ENCODE measurements around the gene EFR3B.

Gene EFR3B

DNA sequence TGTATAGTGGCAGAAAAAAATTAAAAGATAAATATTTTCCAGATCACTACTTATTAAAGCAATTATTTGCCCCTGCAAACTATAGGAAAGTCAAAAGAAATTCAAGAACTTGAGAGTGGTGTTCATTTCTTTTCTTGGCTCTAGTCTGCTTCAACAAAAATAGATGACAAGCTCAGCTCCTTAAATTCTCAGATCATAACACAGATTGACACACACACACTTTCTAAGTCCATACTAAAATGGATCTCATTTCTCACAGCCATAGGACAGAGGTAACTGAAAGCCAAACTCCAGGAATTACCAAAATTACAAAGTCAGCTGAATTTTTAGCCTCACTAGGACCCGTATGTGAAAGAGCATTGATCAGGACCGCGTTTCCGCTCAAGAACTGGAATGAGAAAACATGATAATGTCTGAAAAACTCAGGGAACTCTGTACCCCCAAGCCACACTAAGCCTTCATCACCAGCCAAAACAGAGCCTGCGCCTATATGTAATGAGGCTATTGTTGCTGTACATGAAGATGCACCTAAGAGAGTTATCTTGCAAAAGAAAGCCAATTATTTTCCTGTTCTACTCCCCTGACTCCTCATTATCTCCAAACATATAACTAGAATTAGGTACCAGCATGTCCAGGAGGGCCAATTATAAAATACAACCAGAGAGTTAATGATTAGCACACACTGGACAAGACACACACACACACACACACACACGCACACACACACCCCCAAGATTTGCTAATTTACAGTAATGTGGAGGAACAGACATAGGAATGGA is 16.5 kb upstream of the EFR3B start:
- Histone ChIP-seq H3K9me3 (ENCODE audit: control insufficient read depth, low read length) (no peaks in the 10 kb centered on the region), H3K36me3 (ENCODE audit: control insufficient read depth, insufficient read depth, low read length) (no peaks in the 10 kb centered on the region), H3K27ac (no peak overlapping the region), H2AFZ (no peak overlapping the region), H3K79me2 (no peaks in the 10 kb centered on the region), H3K4me1 (no peaks in the 10 kb centered on the region), H3K4me2 (ENCODE audit: low read length) (no peak overlapping the region), H3K27me3 (ENCODE audit: control insufficient read depth, insufficient read depth, low read length) (no peaks in the 10 kb centered on the region), H3K9ac (no peak overlapping the region), H3K4me3 (ENCODE audit: low read depth, low read length) (no peak overlapping the region)
- TF ChIP-seq, protein P1, sequence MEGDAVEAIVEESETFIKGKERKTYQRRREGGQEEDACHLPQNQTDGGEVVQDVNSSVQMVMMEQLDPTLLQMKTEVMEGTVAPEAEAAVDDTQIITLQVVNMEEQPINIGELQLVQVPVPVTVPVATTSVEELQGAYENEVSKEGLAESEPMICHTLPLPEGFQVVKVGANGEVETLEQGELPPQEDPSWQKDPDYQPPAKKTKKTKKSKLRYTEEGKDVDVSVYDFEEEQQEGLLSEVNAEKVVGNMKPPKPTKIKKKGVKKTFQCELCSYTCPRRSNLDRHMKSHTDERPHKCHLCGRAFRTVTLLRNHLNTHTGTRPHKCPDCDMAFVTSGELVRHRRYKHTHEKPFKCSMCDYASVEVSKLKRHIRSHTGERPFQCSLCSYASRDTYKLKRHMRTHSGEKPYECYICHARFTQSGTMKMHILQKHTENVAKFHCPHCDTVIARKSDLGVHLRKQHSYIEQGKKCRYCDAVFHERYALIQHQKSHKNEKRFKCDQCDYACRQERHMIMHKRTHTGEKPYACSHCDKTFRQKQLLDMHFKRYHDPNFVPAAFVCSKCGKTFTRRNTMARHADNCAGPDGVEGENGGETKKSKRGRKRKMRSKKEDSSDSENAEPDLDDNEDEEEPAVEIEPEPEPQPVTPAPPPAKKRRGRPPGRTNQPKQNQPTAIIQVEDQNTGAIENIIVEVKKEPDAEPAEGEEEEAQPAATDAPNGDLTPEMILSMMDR (IDR thresholded peaks at IDR 0.05) = no peak

DNA sequence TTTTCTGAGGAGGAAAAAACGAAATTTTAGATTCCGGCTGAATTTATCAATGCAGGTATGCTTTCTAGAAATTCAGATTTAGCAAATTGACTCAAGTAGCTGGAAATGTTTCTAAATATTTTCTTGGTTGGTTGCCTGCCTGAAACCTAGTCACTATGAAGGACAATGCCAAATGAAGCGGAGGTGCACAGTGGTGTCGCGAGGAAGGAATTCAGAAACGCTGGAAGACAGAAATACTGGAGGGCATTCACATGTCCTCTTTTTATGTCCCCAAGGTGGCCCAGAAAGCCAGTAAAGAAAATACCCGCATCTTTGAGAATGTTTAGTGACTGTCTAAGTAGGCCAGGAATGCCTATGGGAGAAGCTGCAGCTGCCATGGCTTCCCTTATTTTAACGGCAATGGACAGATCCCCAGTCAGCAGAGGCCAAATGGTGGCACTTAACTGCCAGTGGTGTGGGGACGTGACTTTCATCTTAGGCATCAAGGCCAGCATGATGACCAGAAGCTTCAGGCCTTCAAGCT is 15.8 kb upstream of the EFR3B start:
- Histone ChIP-seq H3K9me3 (ENCODE audit: control insufficient read depth, low read length) (no peaks in the 10 kb centered on the region), H3K27ac (no peak overlapping the region), H3K4me3 (ENCODE audit: low read depth, low read length) (no peak overlapping the region), H2AFZ (no peak overlapping the region), H3K4me2 (ENCODE audit: low read length) (no peak overlapping the region), H3K79me2 (no peaks in the 10 kb centered on the region), H3K36me3 (ENCODE audit: control insufficient read depth, insufficient read depth, low read length) (no peaks in the 10 kb centered on the region), H3K4me1 (no peaks in the 10 kb centered on the region), H3K27me3 (ENCODE audit: control insufficient read depth, insufficient read depth, low read length) (no peaks in the 10 kb centered on the region), H3K9ac (no peak overlapping the region)
- TF ChIP-seq, protein P1 (IDR thresholded peaks at IDR 0.05) = no peak

DNA sequence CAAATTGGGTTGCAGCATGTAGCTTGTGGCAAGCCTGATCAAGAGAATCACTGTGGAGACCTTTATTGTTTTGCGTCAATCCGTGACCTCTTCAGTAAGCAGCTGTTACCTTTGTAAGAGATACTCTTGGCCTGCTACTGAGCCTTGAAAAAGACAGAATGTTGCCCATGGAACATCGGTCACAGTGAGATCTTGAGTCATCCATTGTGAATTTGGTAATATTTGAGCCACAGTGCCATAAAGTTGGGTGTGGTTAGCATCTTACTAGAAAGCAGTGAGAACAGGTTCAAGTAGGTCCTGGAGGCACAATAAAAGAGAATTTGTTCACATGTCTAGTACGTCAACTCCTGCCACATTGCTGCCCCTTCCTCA is 12.7 kb upstream of the EFR3B start:
- Histone ChIP-seq H3K27me3 (ENCODE audit: control insufficient read depth, insufficient read depth, low read length) (no peaks in the 10 kb centered on the region), H3K36me3 (ENCODE audit: control insufficient read depth, insufficient read depth, low read length) (no peaks in the 10 kb centered on the region), H3K27ac (no peak overlapping the region), H3K9me3 (ENCODE audit: control insufficient read depth, low read length) (no peaks in the 10 kb centered on the region), H3K9ac (no peak overlapping the region), H3K79me2 (no peaks in the 10 kb centered on the region), H2AFZ (no peak overlapping the region), H3K4me2 (ENCODE audit: low read length) (no peak overlapping the region), H3K4me1 (no peaks in the 10 kb centered on the region), H3K4me3 (ENCODE audit: low read depth, low read length) (no peak overlapping the region)
- TF ChIP-seq, protein P1 (IDR thresholded peaks at IDR 0.05) = no peak

DNA sequence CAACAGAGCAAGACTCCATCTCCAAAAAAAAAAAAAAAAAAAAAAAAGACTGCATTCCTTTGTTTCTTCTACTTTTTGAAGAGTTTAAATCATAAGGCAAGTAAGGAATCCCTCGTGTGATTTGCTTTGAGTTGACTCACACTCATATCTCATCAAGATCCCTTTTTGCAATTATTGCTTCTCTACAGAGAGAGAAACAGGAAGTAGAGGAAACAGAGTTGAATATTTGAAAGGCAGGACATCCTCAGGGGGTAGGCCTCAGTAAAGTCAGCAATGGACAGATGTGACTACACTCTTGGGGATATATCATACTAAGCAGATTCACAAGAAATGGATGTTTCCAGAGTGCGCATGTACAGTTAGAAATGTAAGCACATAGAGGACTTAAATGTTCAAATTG is 11.2 kb upstream of the EFR3B start:
- TF ChIP-seq, protein P1 (IDR thresholded peaks at IDR 0.05) = no peak
- Histone ChIP-seq H3K36me3 (ENCODE audit: control insufficient read depth, insufficient read depth, low read length) (no peaks in the 10 kb centered on the region), H3K27ac (no peak overlapping the region)

DNA sequence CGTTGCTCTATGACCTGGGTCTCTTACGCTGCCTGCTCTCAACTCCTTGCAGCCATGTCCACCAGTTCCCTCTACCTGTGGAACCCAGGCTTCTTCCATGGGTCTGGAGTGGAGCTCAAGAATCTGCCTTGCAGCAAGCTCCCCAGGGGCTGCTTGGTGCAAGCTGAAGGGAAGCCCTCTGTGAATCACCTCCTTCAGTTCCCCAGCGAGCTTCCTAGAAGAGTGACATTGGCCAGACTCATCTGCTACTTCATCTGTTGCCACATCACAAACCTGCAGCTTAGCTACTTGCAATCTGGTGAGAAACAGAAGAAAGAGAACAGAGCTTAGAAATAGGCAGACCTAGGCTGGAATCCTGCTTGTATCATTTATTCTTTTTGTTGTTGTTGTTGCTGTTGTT is 9.8 kb upstream of the EFR3B start:
- Histone ChIP-seq H2AFZ (no peak overlapping the region), H3K36me3 (ENCODE audit: control insufficient read depth, insufficient read depth, low read length) (no peaks in the 10 kb centered on the region), H3K27ac (no peak overlapping the region), H3K79me2 (no peaks in the 10 kb centered on the region), H3K9ac (no peak overlapping the region), H3K4me2 (ENCODE audit: low read length) (no peak overlapping the region), H3K4me1 (no peaks in the 10 kb centered on the region), H3K4me3 (ENCODE audit: low read depth, low read length) (no peak overlapping the region), H3K9me3 (ENCODE audit: control insufficient read depth, low read length) (no peaks in the 10 kb centered on the region), H3K27me3 (ENCODE audit: control insufficient read depth, insufficient read depth, low read length) (no peaks in the 10 kb centered on the region)
- TF ChIP-seq, protein P1 (IDR thresholded peaks at IDR 0.05) = no peak

More for the DNA sequence above, 11.2 kb upstream of the EFR3B start:
- H3K9ac ChIP-seq = no peak overlapping the region
- no peaks in the 10 kb centered on the region for H3K4me1 ChIP-seq
- no peaks in the 10 kb centered on the region for H3K9me3 ChIP-seq (ENCODE audit: control insufficient read depth, low read length)
- no peaks in the 10 kb centered on the region for H3K79me2 ChIP-seq
- H3K4me3 ChIP-seq (ENCODE audit: low read depth, low read length) = no peak overlapping the region
- H2AFZ ChIP-seq = no peak overlapping the region
- no peak overlapping the region for H3K4me2 ChIP-seq (ENCODE audit: low read length)
- H3K27me3 ChIP-seq (ENCODE audit: control insufficient read depth, insufficient read depth, low read length) = no peaks in the 10 kb centered on the region

Measured in parathyroid adenoma (tissue), 2 donors.